Omental fat pad (tissue), 4 donors: ENCODE measurements around the gene TECPR1. TPM values are rescaled to one million over a fixed set of nuclear protein-coding genes. Genes with fewer than 3 reads are reported as not detected.
"Not testable (repeated sequence)": the region's sequence is repeated elsewhere in the genome, so short reads cannot be mapped to it uniquely, and the experiment has no call there.

Experiments used
- ATAC-seq: fragments of 150-250 bp; one replicate; pipeline ENCODE4 v1.9.1; 2016; ENCODE audit warnings: mild to moderate bottlenecking, moderate library complexity; ENCODE audit not compliant: low FRiP score
- DNase-seq: peaks from one replicate; pipeline ENCODE4 v3.0.0-alpha.2; 2019; ENCODE audit warnings: low spot score
- total RNA-seq, 4 donors: library from RNA; depleted of rRNA; stranded (reverse); fragments of >200 nt; gene quantifications; one replicate each; pipeline ENCODE4 v1.1.0, GENCODE V29; 2016
- TF ChIP-seq, protein P1 (sequence below), 3 donors: fragments of 450-650 bp; IDR thresholded peaks; one replicate each; pipeline ENCODE4 v1.5.1; 2016 to 2017; ENCODE audit warnings: antibody characterized with exemption in 3 of 3, mild to moderate bottlenecking in 3 of 3, moderate library complexity in 2 of 3

TECPR1 gene
- total RNA-seq, 4 donors from 2014 or later = 12.0 to 36.3 (median 17.1) TPM

DNA sequence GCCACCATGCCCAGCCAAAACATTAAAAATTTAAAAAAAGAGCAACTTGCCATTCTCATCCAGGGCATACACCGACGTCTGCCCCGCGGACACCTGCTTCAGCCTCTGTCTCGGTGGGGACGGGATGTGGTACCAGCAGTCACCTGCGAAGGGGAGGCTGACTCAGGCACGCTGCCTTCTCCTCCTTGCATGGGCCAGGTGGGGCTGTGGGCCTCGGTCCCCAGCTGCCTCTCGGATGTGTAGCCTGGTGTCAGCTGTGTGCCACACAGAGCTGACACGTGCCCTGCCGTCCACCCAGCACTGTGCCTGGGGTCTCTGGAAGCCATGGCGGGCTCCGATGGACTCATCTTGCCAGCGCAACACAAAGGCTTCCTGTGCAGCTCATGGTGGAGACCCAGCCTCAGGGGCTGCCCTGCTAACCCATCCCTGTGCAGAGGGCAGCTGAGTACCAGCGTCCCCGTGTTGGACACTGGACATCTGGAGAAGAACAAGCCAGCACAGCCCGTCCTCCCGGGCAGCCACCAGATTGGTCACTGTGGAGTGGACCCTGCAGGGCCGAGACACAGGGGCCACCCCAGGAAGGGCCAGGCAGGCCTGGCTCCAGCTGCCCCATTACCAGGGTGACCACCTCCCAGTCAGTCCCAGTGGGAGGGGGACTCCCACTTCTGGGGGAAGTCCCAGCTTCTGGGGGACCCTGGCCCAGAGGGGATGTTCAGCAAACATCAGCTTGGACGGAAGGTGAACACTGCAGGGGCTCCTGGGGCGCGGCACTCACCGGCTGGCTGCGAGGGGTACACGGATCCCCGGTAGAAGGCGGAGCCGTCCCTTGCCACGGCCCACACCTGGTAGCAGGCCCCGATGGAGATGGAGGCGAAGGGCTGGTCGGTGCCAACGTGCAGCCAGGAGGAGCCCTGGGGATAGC, 30.2 kb downstream of the TECPR1 start:
- DNase-seq = no peak
- TF ChIP-seq, protein P1, sequence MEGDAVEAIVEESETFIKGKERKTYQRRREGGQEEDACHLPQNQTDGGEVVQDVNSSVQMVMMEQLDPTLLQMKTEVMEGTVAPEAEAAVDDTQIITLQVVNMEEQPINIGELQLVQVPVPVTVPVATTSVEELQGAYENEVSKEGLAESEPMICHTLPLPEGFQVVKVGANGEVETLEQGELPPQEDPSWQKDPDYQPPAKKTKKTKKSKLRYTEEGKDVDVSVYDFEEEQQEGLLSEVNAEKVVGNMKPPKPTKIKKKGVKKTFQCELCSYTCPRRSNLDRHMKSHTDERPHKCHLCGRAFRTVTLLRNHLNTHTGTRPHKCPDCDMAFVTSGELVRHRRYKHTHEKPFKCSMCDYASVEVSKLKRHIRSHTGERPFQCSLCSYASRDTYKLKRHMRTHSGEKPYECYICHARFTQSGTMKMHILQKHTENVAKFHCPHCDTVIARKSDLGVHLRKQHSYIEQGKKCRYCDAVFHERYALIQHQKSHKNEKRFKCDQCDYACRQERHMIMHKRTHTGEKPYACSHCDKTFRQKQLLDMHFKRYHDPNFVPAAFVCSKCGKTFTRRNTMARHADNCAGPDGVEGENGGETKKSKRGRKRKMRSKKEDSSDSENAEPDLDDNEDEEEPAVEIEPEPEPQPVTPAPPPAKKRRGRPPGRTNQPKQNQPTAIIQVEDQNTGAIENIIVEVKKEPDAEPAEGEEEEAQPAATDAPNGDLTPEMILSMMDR (IDR thresholded peaks at IDR 0.05) = no peak

DNA sequence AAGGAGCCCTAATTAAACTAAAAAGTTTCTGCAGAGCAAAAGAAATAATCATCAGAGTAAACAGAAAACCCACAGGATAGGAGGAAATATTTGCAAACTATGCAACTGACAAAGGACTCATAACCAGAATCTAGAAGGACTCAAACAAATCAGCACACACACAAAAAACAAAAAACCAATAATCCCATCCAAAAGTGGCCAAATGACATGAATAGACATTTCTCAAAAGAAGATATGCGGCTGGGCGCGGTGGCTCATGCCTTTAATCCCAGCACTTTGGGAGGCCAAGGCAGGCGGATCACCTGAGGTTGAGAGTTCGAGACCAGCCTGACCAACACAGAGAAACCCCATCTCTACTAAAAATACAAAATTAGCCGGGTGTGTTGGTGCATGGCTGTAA, 32.6 kb downstream of the TECPR1 start:
- DNase-seq, ATAC-seq: not testable (repeated sequence)

More for the DNA sequence above, 30.2 kb downstream of the TECPR1 start:
- ATAC-seq = no peak

DNA sequence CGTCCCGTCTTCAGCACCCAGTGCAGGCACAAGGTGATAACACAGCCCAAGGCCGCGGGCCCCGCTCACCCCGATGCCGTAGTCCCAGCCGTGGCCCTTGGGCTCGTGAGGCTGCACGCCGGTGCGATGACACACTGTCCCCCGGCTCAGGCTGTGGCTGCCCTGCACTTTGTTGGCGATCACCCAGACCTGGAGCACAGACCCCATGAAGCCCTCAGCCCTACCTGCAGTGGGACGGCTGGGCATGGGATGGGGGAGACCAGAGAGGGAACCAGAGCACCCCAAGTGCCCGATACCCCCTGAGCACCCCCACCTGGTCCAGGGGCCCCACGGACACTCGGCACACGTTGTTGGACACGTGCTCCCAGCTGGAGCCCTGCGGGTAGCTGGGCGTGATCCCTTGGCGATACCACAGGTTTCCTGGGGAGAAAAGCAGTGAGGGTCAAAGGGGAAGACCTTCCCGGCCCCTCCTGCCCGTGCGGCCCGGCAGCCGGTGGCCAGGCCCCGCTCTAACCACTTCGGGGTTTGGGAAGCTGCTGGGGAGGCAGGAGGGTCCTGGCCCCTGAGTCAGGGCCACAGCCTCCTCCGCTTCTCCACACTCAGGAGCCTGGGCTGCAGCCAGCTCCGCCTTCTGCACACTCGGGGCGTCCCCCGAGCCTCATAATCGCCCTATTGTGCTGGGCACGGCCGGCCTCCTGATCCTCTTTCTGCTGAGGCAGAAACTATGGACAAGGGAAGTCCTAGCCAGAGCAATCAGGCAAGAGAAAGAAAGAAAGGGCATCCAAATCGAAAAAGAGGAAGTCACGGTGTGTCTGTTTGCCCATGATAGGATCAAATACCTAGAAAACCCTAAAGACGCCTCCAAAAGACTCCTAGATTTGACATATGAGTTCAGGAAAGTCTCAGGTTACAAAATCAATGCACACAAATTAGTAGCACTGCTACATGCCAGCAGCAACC, 34.1 kb downstream of the TECPR1 start:
- TF ChIP-seq, protein P1 (IDR thresholded peaks at IDR 0.05) = no peak
- DNase-seq = no peak
- ATAC-seq = no peak

DNA sequence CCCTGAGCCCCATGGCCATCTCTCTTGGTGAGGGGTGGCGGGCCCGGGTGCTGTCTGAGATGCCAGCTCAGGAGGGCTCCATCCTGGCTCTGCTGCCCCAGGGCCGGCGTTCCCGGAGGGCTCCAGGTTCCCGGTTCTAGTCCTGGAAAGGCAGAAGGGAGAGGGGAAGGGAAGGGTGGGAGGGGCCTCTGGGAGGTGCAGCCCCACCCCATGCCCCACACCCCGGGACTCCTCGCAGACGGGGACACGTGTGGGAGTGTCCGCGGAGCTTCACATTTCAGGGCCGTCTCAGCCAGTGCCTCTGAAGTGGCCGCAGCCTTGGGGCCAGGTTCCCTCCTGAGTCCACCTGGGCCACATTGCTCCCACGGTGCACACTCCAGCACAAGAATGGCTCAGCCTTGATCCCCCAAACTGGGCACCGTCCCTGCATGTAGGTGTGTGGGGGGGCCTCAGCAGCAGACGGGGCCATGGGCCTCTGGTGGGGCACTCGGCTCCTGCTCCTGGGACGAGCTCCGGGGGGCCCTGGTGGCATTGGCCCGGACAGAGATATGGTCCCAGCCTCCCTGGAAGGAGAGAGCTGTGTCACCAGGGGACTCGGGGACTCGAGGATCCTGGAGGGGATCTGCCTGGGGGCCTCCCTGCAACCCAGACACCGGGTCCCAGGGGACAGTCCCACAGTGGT, 35.0 kb downstream of the TECPR1 start:
- TF ChIP-seq, protein P1 (IDR thresholded peaks at IDR 0.05) = no peak
- ATAC-seq = no peak
- no peak for DNase-seq

DNA sequence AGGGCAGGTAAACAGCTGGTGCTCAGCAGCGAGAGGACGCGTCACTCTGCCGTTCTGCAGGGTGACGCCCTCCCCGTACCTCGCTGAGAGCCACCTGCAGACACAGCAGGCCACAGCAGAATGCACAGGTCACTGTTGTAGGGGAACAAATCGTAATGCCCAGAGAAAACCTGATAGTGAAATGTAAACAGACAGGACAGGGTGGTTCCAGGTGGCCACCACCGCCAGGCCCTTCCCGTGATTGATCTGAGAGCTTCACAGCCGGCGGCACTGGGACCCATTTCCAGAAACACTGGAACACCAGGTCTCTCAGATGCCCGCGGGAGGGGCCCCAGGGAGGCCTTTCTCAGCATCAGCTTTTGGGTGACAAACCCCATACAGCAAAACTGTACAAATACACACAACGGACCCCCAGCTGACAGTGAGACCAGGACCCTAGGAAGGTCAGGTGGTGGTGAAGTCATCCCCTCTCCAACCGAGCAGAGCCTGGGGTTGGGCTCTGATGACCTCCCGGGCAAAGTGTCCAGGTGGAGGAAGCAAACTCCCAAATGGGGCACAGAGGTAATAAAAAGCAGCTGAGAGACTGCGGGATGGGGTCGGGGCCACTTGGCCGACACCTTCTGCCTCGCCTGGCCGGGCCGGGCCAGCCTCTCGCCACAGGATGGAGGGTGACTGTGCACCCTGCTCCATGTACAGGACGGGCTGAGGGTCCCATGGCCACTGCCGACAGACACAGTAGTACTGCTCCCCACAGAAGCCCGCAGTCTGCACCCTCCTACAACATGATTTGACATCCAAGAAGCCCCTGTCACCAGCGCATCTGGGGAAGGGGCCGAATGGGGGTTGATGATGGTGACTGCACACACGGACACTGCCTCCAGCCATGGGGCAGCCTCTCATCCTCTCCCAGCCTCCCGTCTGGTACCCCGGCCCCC, 36.2 kb downstream of the TECPR1 start:
- ATAC-seq (no peak), DNase-seq (no peak)

DNA sequence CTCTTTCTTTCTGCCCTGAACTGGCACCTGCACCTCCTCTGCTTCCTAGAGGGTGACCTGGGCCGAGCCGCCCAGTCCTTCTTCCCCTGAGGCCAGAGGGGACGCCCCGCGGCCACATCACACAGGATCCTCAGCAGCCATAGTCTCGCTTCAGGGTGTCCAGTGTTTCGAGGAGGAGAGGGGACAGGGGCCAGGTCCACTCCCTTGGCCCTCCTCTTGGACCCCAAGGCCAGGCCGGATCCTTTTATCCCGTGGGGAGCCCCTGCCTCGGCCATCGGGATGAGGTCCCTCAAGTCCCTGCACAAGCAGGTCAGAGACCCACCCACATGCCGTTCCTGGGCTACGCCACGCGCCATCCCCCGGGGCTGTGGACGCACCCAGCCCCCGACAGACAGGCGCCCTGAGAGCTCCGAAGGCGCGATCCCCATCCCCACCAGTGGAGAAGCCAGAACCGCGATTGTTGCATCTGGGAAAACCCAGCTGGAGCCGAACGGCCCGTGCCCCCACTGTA, 37.2 kb downstream of the TECPR1 start:
- DNase-seq = no peak
- no peak for ATAC-seq

More for the DNA sequence above, 36.2 kb downstream of the TECPR1 start:
- TF ChIP-seq, protein P1 (IDR thresholded peaks at IDR 0.05) = no peak

More for the DNA sequence above, 37.2 kb downstream of the TECPR1 start:
- TF ChIP-seq, protein P1 (IDR thresholded peaks at IDR 0.05) = no peak
